Parathyroid adenoma (tissue), 2 donors: ENCODE data around the gene LTBP1.

Source experiments
- H2AFZ ChIP-seq: fragments of 300-600 bp; sonication (generic); one replicate; pipeline ENCODE4 v1.7.0; 2017; ENCODE audit warnings: antibody characterized with exemption, mild to moderate bottlenecking
- H3K27ac ChIP-seq: fragments of 300-600 bp; sonication (generic); one replicate; pipeline ENCODE4 v1.7.0; 2017
- H3K27me3 ChIP-seq: fragments of 300-600 bp; sonication (generic); one replicate; pipeline ENCODE4 v1.7.0; 2017; ENCODE audit warnings: low read length; ENCODE audit not compliant: control insufficient read depth, insufficient read depth
- H3K36me3 ChIP-seq: fragments of 300-600 bp; sonication (generic); one replicate; pipeline ENCODE4 v1.7.0; 2017; ENCODE audit warnings: low read length; ENCODE audit not compliant: control insufficient read depth, insufficient read depth
- H3K4me1 ChIP-seq: fragments of 300-600 bp; sonication (generic); one replicate; pipeline ENCODE4 v1.7.0; 2017; ENCODE audit warnings: control low read depth
- H3K4me2 ChIP-seq: fragments of 300-600 bp; sonication (generic); one replicate; pipeline ENCODE4 v1.7.0; 2017; ENCODE audit warnings: low read length
- H3K4me3 ChIP-seq: fragments of 300-600 bp; sonication (generic); one replicate; pipeline ENCODE4 v1.7.0; 2017; ENCODE audit warnings: low read depth, low read length
- H3K79me2 ChIP-seq: fragments of 300-600 bp; sonication (generic); one replicate; pipeline ENCODE4 v1.7.0; 2017; ENCODE audit warnings: control low read depth
- H3K9ac ChIP-seq: fragments of 300-600 bp; sonication (generic); one replicate; pipeline ENCODE4 v1.7.0; 2017; ENCODE audit warnings: mild to moderate bottlenecking
- H3K9me3 ChIP-seq: fragments of 300-600 bp; sonication (generic); one replicate; pipeline ENCODE4 v1.7.0; 2017; ENCODE audit warnings: low read length; ENCODE audit not compliant: control insufficient read depth
- CTCF ChIP-seq: fragments of 300-600 bp; sonication (generic); IDR thresholded peaks from one replicate; pipeline ENCODE4 v1.7.0; 2017; ENCODE audit warnings: antibody characterized with exemption, mild to moderate bottlenecking
- donor health status: primary hyperparathyroidism.

Gene LTBP1

GRCh38 chr2:33024758-33025157 lies 78.0 kb downstream of the LTBP1 start:
- TF ChIP-seq CTCF, result no peak
- Histone ChIP-seq H3K79me2 (no peaks in the 10 kb centered on the region), H3K4me1 (peaks cover 7% of the 10 kb centered on the region), H3K27me3 (no peaks in the 10 kb centered on the region), H3K9me3 (no peaks in the 10 kb centered on the region), H3K27ac (no peak overlapping the region), H3K4me3 (no peak overlapping the region), H3K4me2 (no peak overlapping the region), H2AFZ (no peak overlapping the region), H3K9ac (no peak overlapping the region), H3K36me3 (no peaks in the 10 kb centered on the region)

DNA sequence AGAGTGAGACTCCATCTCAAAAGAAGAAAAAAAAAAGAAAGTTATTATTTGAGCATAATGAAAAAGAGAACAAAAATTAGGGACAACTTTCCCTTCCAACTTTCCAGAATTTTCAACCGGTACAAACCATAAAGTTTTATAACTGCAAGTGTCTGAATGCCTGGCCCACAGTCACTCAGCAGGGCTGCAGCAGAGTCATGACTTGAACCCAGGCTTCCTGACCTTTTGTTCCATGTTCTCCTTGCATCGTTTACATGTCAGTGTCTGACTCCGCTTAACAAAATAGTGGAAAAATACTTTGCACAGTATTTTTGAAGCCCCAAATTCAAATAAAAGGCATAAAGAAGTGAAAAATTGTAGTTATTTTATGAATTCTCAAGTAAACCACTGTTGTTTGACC lies 82.7 kb downstream of the LTBP1 start:
- no peak overlapping the region for H3K4me2 ChIP-seq
- H3K4me1 ChIP-seq, result no peaks in the 10 kb centered on the region
- no peak overlapping the region for H3K4me3 ChIP-seq
- no peaks in the 10 kb centered on the region for H3K79me2 ChIP-seq
- H2AFZ ChIP-seq, result no peak overlapping the region
- H3K27ac ChIP-seq, result no peak overlapping the region
- no peak overlapping the region for H3K9ac ChIP-seq
- TF ChIP-seq CTCF, result no peak
- H3K36me3 ChIP-seq, result no peaks in the 10 kb centered on the region
- H3K9me3 ChIP-seq, result no peaks in the 10 kb centered on the region
- H3K27me3 ChIP-seq, result no peaks in the 10 kb centered on the region

DNA sequence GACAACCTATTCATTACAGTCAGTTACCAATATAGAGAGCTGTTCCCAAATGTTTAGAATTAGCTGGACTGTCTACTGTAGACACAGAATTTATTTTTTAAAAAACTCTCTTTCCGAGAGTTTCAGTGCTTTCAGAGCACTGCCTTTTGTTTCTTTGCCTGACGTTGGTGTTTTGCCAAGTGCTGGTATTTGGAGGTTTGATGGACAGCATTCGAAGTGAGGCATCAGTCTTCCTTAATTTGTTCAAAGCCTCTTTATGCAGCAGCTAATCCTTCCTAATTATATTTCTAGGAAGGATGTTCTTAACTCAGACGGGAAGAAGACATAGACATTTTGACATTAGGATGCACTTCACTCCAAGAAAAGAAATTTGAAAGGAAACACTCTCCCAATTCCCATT lies 83.2 kb downstream of the LTBP1 start:
- no peak overlapping the region for H2AFZ ChIP-seq
- H3K4me3 ChIP-seq, result no peak overlapping the region
- no peaks in the 10 kb centered on the region for H3K36me3 ChIP-seq
- H3K9ac ChIP-seq, result no peak overlapping the region
- no peaks in the 10 kb centered on the region for H3K27me3 ChIP-seq
- H3K4me1 ChIP-seq, result no peaks in the 10 kb centered on the region
- no peak overlapping the region for H3K4me2 ChIP-seq
- H3K9me3 ChIP-seq, result no peaks in the 10 kb centered on the region
- no peaks in the 10 kb centered on the region for H3K79me2 ChIP-seq
- H3K27ac ChIP-seq, result no peak overlapping the region
- TF ChIP-seq CTCF, result no peak

DNA sequence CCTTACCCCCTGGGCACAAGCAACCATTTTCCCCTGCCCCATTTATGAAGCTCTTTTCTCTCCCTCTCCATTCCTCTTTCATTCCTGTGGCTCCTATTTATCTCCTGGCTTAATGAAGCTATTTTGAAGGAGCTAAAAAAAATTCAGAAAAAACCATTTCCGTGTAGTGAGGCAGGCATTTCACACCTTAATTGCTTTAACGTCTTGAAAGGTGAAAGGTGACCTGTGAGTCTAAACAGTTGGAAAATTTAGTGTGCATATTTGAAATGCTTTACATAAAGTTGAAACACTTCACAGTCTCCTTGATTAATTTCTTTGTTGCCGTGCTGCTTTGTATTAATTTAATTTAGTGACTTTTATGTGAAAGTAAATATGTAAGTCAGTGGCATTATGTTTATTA lies 83.6 kb downstream of the LTBP1 start:
- no peaks in the 10 kb centered on the region for H3K27me3 ChIP-seq
- no peak overlapping the region for H2AFZ ChIP-seq
- H3K4me1 ChIP-seq, result no peaks in the 10 kb centered on the region
- no peaks in the 10 kb centered on the region for H3K79me2 ChIP-seq
- no peaks in the 10 kb centered on the region for H3K36me3 ChIP-seq
- no peak overlapping the region for H3K4me2 ChIP-seq
- H3K27ac ChIP-seq, result no peak overlapping the region
- no peak overlapping the region for H3K9ac ChIP-seq
- no peak overlapping the region for H3K4me3 ChIP-seq
- H3K9me3 ChIP-seq, result no peaks in the 10 kb centered on the region
- TF ChIP-seq CTCF, result no peak

DNA sequence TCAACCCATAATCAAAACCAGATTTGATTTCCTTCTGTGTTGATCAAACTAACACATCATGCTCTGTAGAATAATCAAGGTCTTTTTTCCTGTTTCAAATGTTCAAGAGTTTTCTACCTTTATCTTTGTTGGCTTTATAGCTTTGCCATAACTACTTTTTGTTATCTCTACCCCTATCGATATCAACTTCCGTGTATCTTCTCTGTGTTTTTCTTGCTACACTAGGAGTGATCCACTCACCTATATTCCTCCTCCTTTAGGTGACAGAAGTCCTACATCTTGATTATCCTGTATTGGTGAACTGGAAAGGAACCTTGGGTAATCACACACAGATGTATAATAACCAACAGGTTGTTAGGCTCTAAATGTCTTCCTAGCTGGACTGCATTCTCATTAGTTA lies 85.5 kb downstream of the LTBP1 start:
- Histone ChIP-seq H2AFZ (no peak overlapping the region), H3K4me3 (no peak overlapping the region), H3K9me3 (no peaks in the 10 kb centered on the region), H3K79me2 (no peaks in the 10 kb centered on the region), H3K27ac (no peak overlapping the region), H3K36me3 (no peaks in the 10 kb centered on the region), H3K4me1 (no peaks in the 10 kb centered on the region), H3K9ac (no peak overlapping the region), H3K27me3 (no peaks in the 10 kb centered on the region), H3K4me2 (no peak overlapping the region)
- no peak for TF ChIP-seq CTCF
